Kidney (tissue), 14 donors: ENCODE data around the gene PPP2R5A. TPM values are rescaled to one million over a fixed set of nuclear protein-coding genes. Genes with fewer than 3 reads are reported as not detected.

ENCODE experiments used
- DNase-seq, 5 donors: peaks; one replicate each; pipeline ENCODE4 v3.0.0-alpha.2; 2013 to 2020
- FAIRE-seq: peaks from 2 replicates; lab custom pipeline; 2012; peaks lifted over from hg19 to GRCh38; lab: Jason Lieb, UNC
- H3K27ac ChIP-seq, 2 donors: one replicate each; pipeline ENCODE4 v1.7.0; 2013; ENCODE audit warnings: low read depth in 2 of 2, low read length in 2 of 2, inconsistent platforms in 1 of 2
- H3K27me3 ChIP-seq: one replicate; pipeline ENCODE4 v1.7.1; 2013; ENCODE audit warnings: low read length, inconsistent platforms; ENCODE audit not compliant: control insufficient read depth, insufficient read depth
- H3K36me3 ChIP-seq, 3 donors: one replicate each; pipeline versions ENCODE4 v1.7.0 to v1.7.1; 2013; ENCODE audit warnings: low read length in 3 of 3, control low read depth in 1 of 3, inconsistent platforms in 1 of 3; ENCODE audit not compliant: insufficient read depth in 3 of 3, control insufficient read depth in 2 of 3
- H3K4me1 ChIP-seq, 3 donors: one replicate each; pipeline versions ENCODE4 v1.7.0 to v1.7.1; 2013; ENCODE audit warnings: low read length in 3 of 3, inconsistent platforms in 1 of 3, low read depth in 1 of 3; ENCODE audit not compliant: control insufficient read depth in 2 of 3, insufficient read depth in 2 of 3
- H3K4me3 ChIP-seq, 3 donors: one replicate each; pipeline versions ENCODE4 v1.7.0 to v1.8.1; 2013; ENCODE audit warnings: low read length in 3 of 3, control low read depth in 1 of 3, inconsistent platforms in 1 of 3
- H3K9ac ChIP-seq, 3 donors: one replicate each; pipeline versions ENCODE4 v1.7.0 to v1.7.1; 2013; ENCODE audit warnings: low read length in 3 of 3, control low read depth in 1 of 3, inconsistent platforms in 1 of 3
- H3K9me3 ChIP-seq, 3 donors: one replicate each; pipeline versions ENCODE4 v1.7.0 to v1.7.1; 2013; ENCODE audit warnings: low read length in 3 of 3, control low read depth in 1 of 3, inconsistent platforms in 1 of 3; ENCODE audit not compliant: control insufficient read depth in 2 of 3, insufficient read depth in 1 of 3
- CTCF ChIP-seq: IDR thresholded peaks from 3 replicates; pipeline ENCODE4 v1.5.1; 2012; ENCODE audit warnings: mild to moderate bottlenecking, moderate library complexity, borderline replicate concordance; ENCODE audit not compliant: insufficient read depth; ENCODE audit errors: extremely low read depth
- intact Hi-C: fragments of 100-400 bp; cut with DNase I; formaldehyde crosslinking; loops from one replicate; pipeline ENCODE4 v1.11.1; 2022
- polyA plus RNA-seq: library from polyadenylated mRNA; stranded (reverse); fragments of 350-450 nt; fragmentation: Illumina TruSeq; extraction: RNeasy Lipid Tissue Mini Kit (QIAGEN cat#74804); gene quantifications from one replicate; pipeline ENCODE4 v1.2.3, GENCODE V29; 2014; ENCODE audit warnings: low read depth, low replicate concordance; ENCODE audit not compliant: insufficient read depth
- total RNA-seq: library from RNA; stranded (reverse); fragmentation: NEBNext Ultra II Directional; extraction: Animal tissue kit (Norgen Biotek cat#: 25700); gene quantifications from one replicate; pipeline ENCODE4 v1.2.1, GENCODE V29; 2021
- donor health status: control.
- donor health status: control.
- donor health status: control.
- donor health status: control.
- donor health status: control.
- donor health status: DM: yes; HTN: yes; CAD: no.
- donor health status: Normal renal cell carcinoma (clear cell type).

PPP2R5A gene
- total and polyA plus RNA-seq, 2 donors from 2014 or later: 36.6 to 67.3 TPM

GRCh38 chr1:212377644-212378043, 92.4 kb downstream of the PPP2R5A start:
- intact Hi-C loops: no loop called here
- Histone ChIP-seq H3K27ac (no peak overlapping the region), H3K9me3 (no peaks in the 10 kb centered on the region), H3K4me3 (no peak overlapping the region), H3K27me3 (no peaks in the 10 kb centered on the region), H3K4me1 (peaks cover 0 to 3% (median 0%) of the 10 kb centered on the region in 3 donors), H3K9ac (no peak overlapping the region), H3K36me3 (peaks cover 0 to 18% (median 14%) of the 10 kb centered on the region in 3 donors)
- DNase-seq: no peak
- no peak for FAIRE-seq
- TF ChIP-seq CTCF: no peak

GRCh38 chr1:212379366-212379765, 94.2 kb downstream of the PPP2R5A start:
- H3K27ac ChIP-seq: no peak overlapping the region
- peaks cover 0 to 18% (median 16%) of the 10 kb centered on the region in 3 donors for H3K36me3 ChIP-seq
- H3K4me1 ChIP-seq: peaks cover 0 to 3% (median 0%) of the 10 kb centered on the region in 3 donors
- FAIRE-seq: no peak
- H3K9me3 ChIP-seq: no peaks in the 10 kb centered on the region
- H3K27me3 ChIP-seq: no peaks in the 10 kb centered on the region
- TF ChIP-seq CTCF: no peak
- intact Hi-C loops: no loop called here
- no peak overlapping the region for H3K4me3 ChIP-seq
- no peak overlapping the region for H3K9ac ChIP-seq
- no peak for DNase-seq

- peaks cover 0 to 22% (median 18%) of the 10 kb centered on the region in 3 donors for H3K36me3 ChIP-seq
- H3K4me1 ChIP-seq: peaks cover 0 to 3% (median 0%) of the 10 kb centered on the region in 3 donors
- no peaks in the 10 kb centered on the region for H3K9me3 ChIP-seq
- no peak overlapping the region for H3K9ac ChIP-seq
- intact Hi-C loops: no loop called here
- DNase-seq: no peak
- TF ChIP-seq CTCF: no peak
- no peaks in the 10 kb centered on the region for H3K27me3 ChIP-seq
- H3K27ac ChIP-seq: no peak overlapping the region
- no peak for FAIRE-seq
- no peak overlapping the region for H3K4me3 ChIP-seq
Observed at GRCh38 chr1:212381397-212382035, 96.3 kb downstream of the PPP2R5A start.
